Measurements from ENCODE around the gene FAM186B. TPM values are rescaled to one million over a fixed set of nuclear protein-coding genes. Genes with fewer than 3 reads are reported as not detected.

The FAM186B gene
- total RNA-seq, 1 experiment from 2014 or later: 0.46 TPM

- Histone ChIP-seq H2BK15ac (ENCODE audit: low read depth, low read length) (no peak overlapping the region), H2BK20ac (ENCODE audit: low read depth, low read length, poor library complexity, severe bottlenecking) (no peak overlapping the region), H3K27ac (ENCODE audit: insufficient read length, low read depth, low read length) (no peak overlapping the region), H2AK5ac (ENCODE audit: insufficient read length, low read length) (no peak overlapping the region), H3K27me3 (ENCODE audit: insufficient read depth, low read length) (peaks cover 25% of the 10 kb centered on the region; the same call in 1 of the 2 replicates), H3K18ac (ENCODE audit: insufficient read length, low read depth, low read length) (no peak overlapping the region), H4K5ac (ENCODE audit: insufficient read length, low read depth, low read length) (no peak overlapping the region), H3K79me2 (ENCODE audit: insufficient read depth, low read length) (no peaks in the 10 kb centered on the region), H2BK120ac (ENCODE audit: low read depth, low read length, poor library complexity, severe bottlenecking) (no peak overlapping the region), H4K20me1 (ENCODE audit: control insufficient read depth, insufficient read depth, insufficient read length) (no peaks in the 10 kb centered on the region), H2AFZ (ENCODE audit: low read length) (no peak overlapping the region), H3K14ac (ENCODE audit: insufficient read depth, low read length) (no peak overlapping the region), H3K4me2 (ENCODE audit: insufficient read depth, insufficient read length, low read length) (no peak overlapping the region), H3K4ac (ENCODE audit: low read depth, low read length) (no peak overlapping the region), H3K79me1 (ENCODE audit: insufficient read depth, low read depth, low read length, poor library complexity, severe bottlenecking) (no peaks in the 10 kb centered on the region), H3K9ac (ENCODE audit: extremely low read depth, insufficient read length, low read length) (no peak overlapping the region), H4K8ac (replicated peaks; ENCODE audit: insufficient read length, low read depth, low read length) (no peak overlapping the region), H4K91ac (ENCODE audit: insufficient read length, low read depth, low read length) (no peak overlapping the region), H3T11ph (ENCODE audit: low read length) (no peak overlapping the region), H3K23me2 (ENCODE audit: insufficient read length, low read depth, low read length, poor library complexity, severe bottlenecking) (peaks cover 11% of the 10 kb centered on the region), H3K23ac (ENCODE audit: insufficient read length, low read depth, low read length) (no peak overlapping the region), H2BK5ac (ENCODE audit: insufficient read length, low read length) (no peak overlapping the region), H3K9me3 (ENCODE audit: control insufficient read depth, low read depth, low read length) (no peaks in the 10 kb centered on the region), H3K4me1 (ENCODE audit: insufficient read depth, low read length) (no peaks in the 10 kb centered on the region), H3K56ac (ENCODE audit: insufficient read length, low read depth, low read length) (no peak overlapping the region), H2BK12ac (ENCODE audit: insufficient read length, low read depth, low read length) (no peak overlapping the region)
- Mint-ChIP-seq H3K27ac (no peak overlapping the region; a peak in 1 of 7 replicates), H3K4me3 (no peak overlapping the region), H3K27me3 (ENCODE audit: low read depth) (peaks cover 90% of the 10 kb centered on the region), H3K4me1 (peaks cover 11 to 37% of the 10 kb centered on the region in 2 experiments), H3K9me3 (no peaks in the 10 kb centered on the region), H3K36me3 (ENCODE audit: insufficient read depth in 1 of 3, low read depth in 3 of 3) (no peaks in the 10 kb centered on the region)
- no peak for DNase-seq
- no CpG with 5 or more reads among the region's 7 CpGs for WGBS (ENCODE audit: extremely low coverage, insufficient read length, low lambda C conversion rate)
- no peak for TF ChIP-seq CTCF (conservative IDR thresholded peaks at IDR 0.05)
Measured at GRCh38 chr12:49547090-49547690, 58.2 kb downstream of the FAM186B start.
